Mucosa of stomach (tissue), 1 donor: ENCODE results near the gene PLAC8L1.

Source experiments
- H3K27me3 ChIP-seq: one replicate; pipeline ENCODE4 v1.7.0; 2013; ENCODE audit warnings: mild to moderate bottlenecking, low read length; ENCODE audit not compliant: control insufficient read depth, insufficient read depth
- H3K36me3 ChIP-seq: one replicate; pipeline ENCODE4 v1.7.0; 2013; ENCODE audit warnings: low read length; ENCODE audit not compliant: control insufficient read depth, insufficient read depth
- H3K4me1 ChIP-seq: one replicate; pipeline ENCODE4 v1.7.0; 2013; ENCODE audit warnings: mild to moderate bottlenecking, low read length; ENCODE audit not compliant: control insufficient read depth, insufficient read depth
- H3K4me3 ChIP-seq: one replicate; pipeline ENCODE4 v1.7.0; 2013; ENCODE audit warnings: low read length
- H3K9ac ChIP-seq: one replicate; pipeline ENCODE4 v1.7.0; 2013; ENCODE audit warnings: mild to moderate bottlenecking, low read length, moderate library complexity
- H3K9me3 ChIP-seq: one replicate; pipeline ENCODE4 v1.7.0; 2013; ENCODE audit warnings: mild to moderate bottlenecking, low read length, moderate library complexity; ENCODE audit not compliant: control insufficient read depth
- donor health status: Pancreatic carcinoma.

PLAC8L1 gene

DNA sequence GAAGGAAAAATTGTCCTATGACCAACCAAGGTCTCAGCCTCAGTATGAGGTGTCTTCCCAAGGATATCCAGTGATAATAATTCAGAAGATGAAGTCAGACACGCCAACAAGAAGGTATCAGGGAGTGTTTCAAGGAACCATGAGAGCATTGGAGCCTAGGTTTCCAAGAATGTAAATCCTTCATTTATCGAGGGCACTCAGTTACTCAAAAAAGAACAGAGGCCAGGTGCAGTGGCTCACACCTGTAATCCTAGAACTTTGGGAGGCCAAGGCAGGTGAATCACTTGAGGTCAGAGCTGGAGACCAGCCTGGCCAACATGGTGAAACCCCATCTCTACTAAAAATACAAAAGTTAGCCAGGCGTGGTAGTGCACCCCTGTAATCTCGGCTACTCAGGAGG is 70.8 kb downstream of the PLAC8L1 start:
- Histone ChIP-seq H3K4me1 (no peaks in the 10 kb centered on the region), H3K27me3 (no peaks in the 10 kb centered on the region), H3K9me3 (no peaks in the 10 kb centered on the region), H3K4me3 (no peak overlapping the region), H3K9ac (no peak overlapping the region), H3K36me3 (peaks cover 5% of the 10 kb centered on the region)
